GM11168 (cell line): ENCODE data around the gene DMXL1.
"Not testable (repeated sequence)": the region's sequence is repeated elsewhere in the genome, so short reads cannot be mapped to it uniquely, and the experiment has no call there.

ENCODE experiments used
- in situ Hi-C: fragments of 300-500 bp; cut with MboI; formaldehyde crosslinking; loops from one replicate; pipeline ENCODE4 v1.12.0; 2022; ENCODE audit warnings: low sequenced_read_pairs; ENCODE audit not compliant: unreplicated experiment

DMXL1 gene

GRCh38 chr5:119118000-119118399 lies 47.1 kb downstream of the DMXL1 start:
- in situ Hi-C loops: no loop called here

- in situ Hi-C loops: no loop called here
These were observed 50.0 kb downstream of the DMXL1 start for GRCh38 chr5:119120893-119121292.

- in situ Hi-C loops: not testable (repeated sequence)
These were observed 51.6 kb downstream of the DMXL1 start for GRCh38 chr5:119122474-119122873.

GRCh38 chr5:119123280-119123679 lies 52.4 kb downstream of the DMXL1 start:
- in situ Hi-C loops: no loop called here

- in situ Hi-C loops: no loop called here
These were observed 58.9 kb downstream of the DMXL1 start for GRCh38 chr5:119129770-119130169.

GRCh38 chr5:119131530-119132304 lies 60.8 kb downstream of the DMXL1 start:
- in situ Hi-C loops: no loop called here

- in situ Hi-C loops: not testable (repeated sequence)
These were observed 64.9 kb downstream of the DMXL1 start for GRCh38 chr5:119135743-119136142.

GRCh38 chr5:119136666-119137318 lies 65.9 kb downstream of the DMXL1 start:
- in situ Hi-C loops: no loop called here

- in situ Hi-C loops: no loop called here
These were observed 82.7 kb downstream of the DMXL1 start for GRCh38 chr5:119153629-119154028.

- in situ Hi-C loops: no loop called here
These were observed 87.3 kb downstream of the DMXL1 start for GRCh38 chr5:119158144-119158543.

GRCh38 chr5:119161430-119161829 lies 90.5 kb downstream of the DMXL1 start:
- in situ Hi-C loops: no loop called here

- in situ Hi-C loops: no loop called here
These were observed 95.1 kb downstream of the DMXL1 start for GRCh38 chr5:119166026-119166425.

GRCh38 chr5:119168401-119168800 lies 97.5 kb downstream of the DMXL1 start:
- in situ Hi-C loops: no loop called here

GRCh38 chr5:119171686-119172085 lies 100.8 kb downstream of the DMXL1 start:
- in situ Hi-C loops: no loop called here

GRCh38 chr5:119174578-119175163 lies 103.8 kb downstream of the DMXL1 start:
- in situ Hi-C loops: no loop called here

GRCh38 chr5:119176785-119177184 lies 105.9 kb downstream of the DMXL1 start:
- in situ Hi-C loops: no loop called here

- in situ Hi-C loops: no loop called here
These were observed 106.3 kb downstream of the DMXL1 start for GRCh38 chr5:119177226-119177625.

- in situ Hi-C loops: no loop called here
These were observed 107.5 kb downstream of the DMXL1 start for GRCh38 chr5:119178435-119178834.

GRCh38 chr5:119179857-119180641 lies 109.2 kb downstream of the DMXL1 start:
- in situ Hi-C loops: no loop called here

- in situ Hi-C loops: not testable (repeated sequence)
These were observed 114.6 kb downstream of the DMXL1 start for GRCh38 chr5:119185512-119185911.
